Endometrium (tissue), 2 donors: Measurements from ENCODE around the gene SDK1.

Source experiments
- FAIRE-seq: peaks from 2 replicates; lab custom pipeline; 2012; peaks lifted over from hg19 to GRCh38; lab: Jason Lieb, UNC
- donor health status: control.
- donor health status: control.

The SDK1 gene

DNA sequence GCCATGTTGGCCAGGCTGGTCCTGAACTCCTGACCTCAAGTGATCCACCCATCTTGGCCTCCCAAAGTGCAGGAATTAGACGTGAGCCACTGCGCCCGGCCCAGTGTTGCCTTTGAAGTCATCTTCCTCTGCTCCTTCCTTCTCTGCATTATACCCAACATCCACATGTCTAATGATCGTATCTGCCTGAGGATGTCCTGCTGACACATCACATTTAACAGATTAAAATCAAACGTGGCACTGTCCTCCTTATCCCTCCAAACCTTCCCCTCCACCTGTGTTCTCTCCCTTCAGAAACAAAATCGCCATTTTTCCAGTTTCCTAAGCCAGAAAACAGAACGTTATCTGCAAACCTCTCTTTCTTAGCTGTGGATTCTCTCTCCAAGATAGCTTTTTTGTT, 8.4 kb upstream of the SDK1 start:
- FAIRE-seq: no peak

- FAIRE-seq: no peak
Measured at GRCh38 chr7:3294432-3295100, 6.5 kb upstream of the SDK1 start.

GRCh38 chr7:3297105-3297819, 3.8 kb upstream of the SDK1 start:
- no peak for FAIRE-seq

DNA sequence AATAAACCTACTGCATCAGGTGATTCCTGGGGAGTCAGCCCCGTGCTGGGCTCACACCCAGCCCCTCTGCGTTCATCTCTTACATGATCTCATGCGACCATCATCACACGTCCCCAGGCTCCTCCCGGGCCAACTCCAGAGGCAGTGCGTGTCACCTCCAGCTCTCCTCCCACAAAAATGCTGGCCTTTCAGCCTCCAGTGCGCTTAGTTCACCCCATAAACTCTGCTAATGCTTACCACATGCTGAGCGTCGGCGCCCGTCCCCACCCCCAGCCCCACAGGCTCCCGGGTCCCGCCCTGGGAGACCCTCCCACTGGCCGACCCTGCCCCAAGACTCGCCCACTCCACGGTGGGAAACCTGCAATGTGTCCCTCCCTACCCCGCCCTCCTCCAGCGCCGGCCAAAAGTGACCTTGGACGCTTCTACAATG, 816 bp upstream of the SDK1 start:
- FAIRE-seq: no peak

GRCh38 chr7:3301449-3301731, 338 bp downstream of the SDK1 start:
- no peak for FAIRE-seq

DNA sequence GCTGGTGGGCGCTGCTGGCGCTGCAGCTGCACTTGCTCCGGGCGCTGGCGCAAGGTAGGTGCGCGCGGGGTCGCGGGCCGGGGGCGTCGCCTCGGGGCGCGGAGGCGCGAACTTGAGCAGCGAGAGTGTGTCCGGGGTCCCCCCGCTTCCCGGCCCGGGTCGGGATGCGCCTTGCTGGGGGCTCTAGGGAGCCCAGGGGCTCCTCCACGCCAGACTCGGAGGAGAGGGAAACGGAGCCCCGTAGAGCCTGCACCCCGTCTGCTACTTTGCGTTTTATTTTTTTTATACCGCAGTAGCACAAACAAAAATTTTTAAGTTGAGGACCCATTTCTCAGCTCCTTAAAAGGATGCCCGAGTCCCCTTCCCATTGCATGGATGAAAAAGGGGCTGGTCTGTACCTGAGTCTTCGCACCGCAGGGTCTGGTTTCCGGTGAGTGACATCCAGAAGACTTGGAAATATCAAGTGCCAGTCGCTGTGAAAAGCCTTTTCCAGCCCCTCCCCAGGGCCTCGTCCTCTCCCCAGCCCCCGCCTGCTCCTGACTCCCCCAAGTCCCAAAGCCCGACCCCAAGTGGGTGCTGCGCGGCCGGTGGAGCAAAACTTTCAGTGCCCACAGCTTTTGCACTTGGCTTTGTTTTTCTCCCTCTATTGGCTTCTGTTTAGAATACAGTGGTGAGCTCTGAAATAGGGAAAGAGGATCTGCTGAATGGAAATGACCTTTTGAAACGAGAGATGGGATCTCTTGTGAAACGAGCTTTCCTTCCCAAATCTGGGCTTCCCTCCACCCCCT, 973 bp downstream of the SDK1 start:
- FAIRE-seq: no peak

GRCh38 chr7:3302681-3303320, 1.7 kb downstream of the SDK1 start:
- FAIRE-seq: peak; percentile 4

DNA sequence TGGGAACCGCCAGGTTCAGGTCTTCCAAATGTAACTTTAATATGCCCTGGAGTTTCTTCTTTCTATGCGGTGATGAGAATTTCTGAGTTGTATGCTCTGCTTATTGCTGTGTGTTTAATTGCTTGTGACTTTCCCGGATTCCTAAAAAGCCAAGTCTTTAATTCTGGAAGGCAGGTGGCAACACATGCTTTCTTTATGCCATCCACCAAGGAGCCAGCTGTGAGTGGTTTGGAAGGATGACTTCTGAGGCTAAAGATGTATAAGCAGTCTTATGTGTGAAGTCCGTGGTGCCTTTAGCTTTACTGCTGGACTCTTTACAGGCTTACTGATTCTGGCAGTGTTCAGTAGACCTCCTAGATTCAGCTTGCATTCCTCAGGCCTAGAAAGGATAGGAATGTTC, 3.1 kb downstream of the SDK1 start:
- FAIRE-seq: no peak

- FAIRE-seq: no peak
Measured at GRCh38 chr7:3307435-3307834, 6.4 kb downstream of the SDK1 start.

GRCh38 chr7:3309140-3309539, 8.1 kb downstream of the SDK1 start:
- peak; percentile 33 for FAIRE-seq

DNA sequence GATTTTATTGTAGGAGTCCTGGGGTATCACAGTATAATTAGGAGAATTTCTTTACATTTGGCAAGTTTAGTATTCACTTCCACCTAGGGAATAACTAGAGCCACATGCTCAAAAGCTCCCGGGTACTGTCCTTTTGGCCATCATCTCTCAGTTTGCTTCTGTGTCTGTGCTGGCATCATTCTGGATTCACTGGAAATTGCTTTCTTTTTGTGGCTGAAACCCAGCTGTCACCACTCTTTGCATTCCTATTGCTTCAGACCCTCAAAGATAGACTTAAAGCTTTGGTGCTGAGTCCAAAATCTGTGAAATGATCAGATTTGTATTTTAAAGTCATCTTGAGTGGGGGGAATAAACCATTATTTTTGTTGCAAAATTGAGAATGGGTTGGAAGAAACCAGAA, 8.9 kb downstream of the SDK1 start:
- FAIRE-seq: no peak

- no peak for FAIRE-seq
Measured at GRCh38 chr7:3310884-3311283, 9.8 kb downstream of the SDK1 start.

GRCh38 chr7:3312583-3312982, 11.5 kb downstream of the SDK1 start:
- no peak for FAIRE-seq

DNA sequence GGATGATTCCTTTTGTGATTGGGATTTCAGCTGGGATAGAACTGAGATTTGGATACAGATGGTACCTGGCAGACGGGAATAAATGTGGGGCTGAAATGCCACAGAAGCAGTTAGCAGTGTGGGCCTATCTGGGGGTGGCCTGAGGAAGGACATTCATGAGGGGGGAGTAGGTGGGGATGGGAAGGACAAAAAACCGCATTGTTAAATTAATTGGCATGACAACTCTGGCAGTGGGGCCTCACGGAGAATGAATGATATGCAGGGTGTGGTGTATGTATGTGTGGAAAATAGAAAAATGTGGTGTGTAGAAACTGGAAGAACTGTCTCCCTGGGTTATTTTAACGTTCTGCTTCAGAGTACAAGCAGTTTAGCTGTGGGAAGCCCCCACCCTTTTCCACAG, 17.8 kb downstream of the SDK1 start:
- FAIRE-seq: no peak

- FAIRE-seq: no peak
Measured at GRCh38 chr7:3321206-3321605, 20.2 kb downstream of the SDK1 start.

- FAIRE-seq: no peak
Measured at GRCh38 chr7:3321745-3322144, 20.7 kb downstream of the SDK1 start.

DNA sequence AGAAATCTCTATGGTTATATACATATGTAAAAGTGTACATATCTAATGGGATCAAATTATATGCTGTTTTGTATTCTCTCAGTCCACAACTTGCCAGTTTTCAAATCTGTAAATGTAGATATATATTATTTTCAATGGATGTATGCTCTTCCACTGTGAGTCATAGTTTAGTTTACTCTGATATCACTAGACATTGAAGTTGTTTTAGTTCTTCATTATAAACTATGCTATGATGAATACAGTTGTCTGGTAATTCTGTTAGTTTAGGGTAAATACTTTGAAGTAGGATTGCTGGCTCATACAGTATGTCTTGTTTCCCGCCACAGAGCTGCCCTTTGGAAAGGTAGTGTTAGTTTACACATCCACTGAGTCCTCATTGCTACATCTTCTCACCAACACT, 25.2 kb downstream of the SDK1 start:
- FAIRE-seq: no peak

DNA sequence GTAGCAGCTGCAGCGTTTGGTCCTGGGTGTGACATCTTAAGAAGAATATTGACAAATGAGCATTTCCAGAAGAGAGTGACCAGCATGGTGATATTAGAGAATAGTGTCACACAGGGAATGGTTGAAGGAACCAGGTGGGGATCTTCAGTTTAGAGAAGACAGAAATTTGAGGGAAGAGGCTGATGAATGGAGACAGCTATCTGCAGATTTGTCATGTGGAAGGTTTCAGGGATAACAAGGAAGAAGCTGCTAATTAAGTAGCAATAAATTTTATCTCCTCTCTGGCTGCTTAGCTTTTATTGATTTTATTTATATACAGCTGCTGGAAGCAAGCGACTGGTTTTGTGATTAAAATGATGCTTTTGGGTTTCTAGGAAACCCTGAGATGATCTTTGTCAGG, 26.0 kb downstream of the SDK1 start:
- no peak for FAIRE-seq

DNA sequence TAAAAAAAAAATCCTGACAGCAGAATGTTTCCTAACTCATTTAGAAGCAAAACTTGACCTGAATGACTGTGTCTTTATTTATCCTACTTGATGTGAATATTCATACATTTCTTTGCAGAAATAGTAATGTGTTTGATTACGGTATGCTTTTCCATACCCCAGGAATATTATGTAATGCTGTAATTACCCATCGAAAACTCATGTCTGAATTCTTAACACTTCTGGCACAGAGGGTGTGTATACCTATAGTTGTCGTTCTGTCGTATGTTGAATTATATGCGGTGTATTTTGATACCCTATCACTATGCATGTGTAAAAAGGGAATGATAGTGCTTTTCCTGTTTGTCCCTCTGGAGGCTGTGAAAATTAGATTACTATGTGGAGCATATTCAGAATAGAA, 26.6 kb downstream of the SDK1 start:
- FAIRE-seq: no peak

DNA sequence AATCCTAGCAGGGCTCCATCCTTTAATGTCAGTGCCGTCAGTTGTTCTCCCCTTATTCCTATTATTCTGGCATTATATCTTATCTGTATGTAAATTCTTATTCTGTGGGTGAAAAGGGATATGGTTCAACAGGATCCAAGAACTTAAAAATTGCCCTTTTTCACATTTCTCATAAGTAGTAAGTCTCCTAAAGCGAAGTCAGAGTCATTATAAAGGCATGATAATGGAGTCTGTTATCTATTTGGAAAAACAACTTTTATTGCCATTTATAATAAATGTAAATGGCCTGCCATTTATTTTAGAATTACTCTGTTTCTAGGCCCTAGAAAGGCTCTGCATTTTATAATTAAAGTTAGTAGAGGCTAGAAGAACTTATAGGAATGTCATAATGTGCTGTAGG, 31.3 kb downstream of the SDK1 start:
- no peak for FAIRE-seq

GRCh38 chr7:3333861-3334260, 32.8 kb downstream of the SDK1 start:
- no peak for FAIRE-seq

DNA sequence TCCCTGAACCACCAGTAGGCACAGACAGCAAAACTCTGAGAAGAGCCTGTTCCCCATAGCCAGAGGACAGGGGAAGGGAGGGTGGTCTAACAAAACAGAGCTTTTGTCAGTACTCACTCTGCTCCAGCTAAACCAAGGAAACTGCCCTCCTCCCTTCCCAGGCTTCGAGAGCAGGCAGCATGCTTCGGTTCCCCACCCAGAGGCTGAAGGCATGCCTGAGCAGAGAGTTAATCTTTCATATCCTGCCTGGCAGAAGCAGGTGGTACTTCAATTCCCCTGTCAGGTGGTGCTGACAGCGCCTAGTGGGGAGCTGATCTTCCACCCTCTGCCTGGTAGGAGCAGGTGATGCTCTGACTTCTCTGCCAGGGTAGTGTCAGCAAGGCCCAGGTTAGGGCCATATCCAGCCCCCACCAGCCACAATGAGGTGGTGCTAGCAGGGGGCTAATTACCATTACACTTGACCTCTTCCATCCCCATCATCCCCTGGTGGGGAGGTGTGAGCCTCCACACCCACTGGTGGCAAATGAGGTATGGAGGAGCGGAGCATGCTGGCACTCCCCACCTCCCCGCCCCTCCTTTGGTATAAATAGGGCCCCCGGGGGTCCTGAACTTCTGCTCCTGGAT, 35.1 kb downstream of the SDK1 start:
- FAIRE-seq: no peak

- FAIRE-seq: no peak
Measured at GRCh38 chr7:3338161-3338560, 37.1 kb downstream of the SDK1 start.
